HepG2 (cell line): ENCODE results near the gene TIMM10. TPM values are rescaled to one million over a fixed set of nuclear protein-coding genes. Genes with fewer than 3 reads are reported as not detected.
A peak's percentile ranks its signal among the peaks of the same experiment; 100 is the strongest.

Experiments
- ARNT ChIP-seq: fragments of 450-650 bp; IDR thresholded peaks from 2 replicates; pipeline ENCODE4 v1.6.1; 2017
- CCAR2 ChIP-seq: fragments of 200-400 bp; formaldehyde crosslinking; optimal IDR thresholded peaks from 2 replicates; pipeline ENCODE3; 2018; ENCODE audit warnings: low read depth, mild to moderate bottlenecking, low read length, moderate library complexity
- DMAP1 ChIP-seq: IDR thresholded peaks from 2 replicates; pipeline ENCODE4 v1.6.1; 2016
- E2F2 ChIP-seq: sonication (generic); formaldehyde crosslinking; IDR thresholded peaks from 2 replicates; pipeline ENCODE4 v1.4.0; 2020; ENCODE audit warnings: missing genetic modification reagents, borderline replicate concordance
- GABPA ChIP-seq, 2 experiments: IDR thresholded peaks; 2 replicates each; pipeline ENCODE4 v1.6.1; 2011 to 2016; ENCODE audit warnings: low read depth in 2 of 2, low read length in 1 of 2, missing biosample characterization in 1 of 2, missing genetic modification characterization in 1 of 2
- HDAC1 ChIP-seq: sonication (generic); formaldehyde crosslinking; IDR thresholded peaks from 2 replicates; pipeline ENCODE4 v1.5.1; 2020; ENCODE audit warnings: mild to moderate bottlenecking, missing genetic modification reagents
- HNF1A ChIP-seq, 2 experiments: sonication (generic) in 1 of 2; formaldehyde crosslinking in 1 of 2; IDR thresholded peaks; 2 replicates each; pipeline versions ENCODE4 v1.4.0 to v1.6.1; 2016 to 2020; ENCODE audit warnings: borderline replicate concordance in 1 of 2, low read depth in 1 of 2, mild to moderate bottlenecking in 1 of 2, missing genetic modification reagents in 1 of 2
- HNRNPH1 ChIP-seq: fragments of 200-400 bp; formaldehyde crosslinking; optimal IDR thresholded peaks from 2 replicates; pipeline ENCODE3; 2017; ENCODE audit warnings: mild to moderate bottlenecking, low read depth, low read length
- MAX ChIP-seq: IDR thresholded peaks from 2 replicates; pipeline ENCODE4 v1.6.1; 2012; ENCODE audit warnings: inconsistent platforms
- RXRA ChIP-seq: sonication (generic); formaldehyde crosslinking; IDR thresholded peaks from 2 replicates; pipeline ENCODE4 v1.5.1; 2020; ENCODE audit warnings: missing genetic modification reagents
- TBX2 ChIP-seq: sonication (generic); formaldehyde crosslinking; IDR thresholded peaks from 2 replicates; pipeline ENCODE4 v1.5.0; 2020; ENCODE audit warnings: missing genetic modification reagents, mild to moderate bottlenecking, borderline replicate concordance
- TCF7 ChIP-seq: sonication (generic); IDR thresholded peaks from 2 replicates; pipeline ENCODE4 v1.6.1; 2016; ENCODE audit warnings: antibody characterized with exemption, low read depth
- ZBTB44 ChIP-seq: sonication (generic); formaldehyde crosslinking; IDR thresholded peaks from 2 replicates; pipeline ENCODE4 v1.4.0; 2020; ENCODE audit warnings: missing genetic modification reagents
- ZNF10 ChIP-seq: sonication (generic); formaldehyde crosslinking; IDR thresholded peaks from 2 replicates; pipeline ENCODE4 v1.4.0; 2020; ENCODE audit warnings: mild to moderate bottlenecking, low read depth, missing genetic modification reagents, borderline replicate concordance
- ZNF263 ChIP-seq: sonication (generic); formaldehyde crosslinking; IDR thresholded peaks from 2 replicates; pipeline ENCODE4 v1.4.0; 2020; ENCODE audit warnings: missing genetic modification reagents
- ZNF567 ChIP-seq: sonication (generic); formaldehyde crosslinking; IDR thresholded peaks from 2 replicates; pipeline ENCODE4 v1.8.1; 2023; ENCODE audit warnings: mild to moderate bottlenecking, missing genetic modification reagents, borderline replicate concordance
- ZNF614 ChIP-seq: IDR thresholded peaks from 2 replicates; pipeline ENCODE4 v1.6.1; 2018; ENCODE audit warnings: missing biosample characterization, missing genetic modification reagents, inconsistent platforms, borderline replicate concordance
- ZNF75D ChIP-seq: sonication (generic); formaldehyde crosslinking; IDR thresholded peaks from 2 replicates; pipeline ENCODE4 v1.8.1; 2023; ENCODE audit warnings: missing genetic modification reagents, mild to moderate bottlenecking, borderline replicate concordance
- polyA plus RNA-seq, 8 experiments: library from polyadenylated mRNA; depleted of rRNA in 3 of 8; stranded (reverse) in 7 of 8; unstranded in 1 of 8; fragments of >200 nt; fragmentation: Illumina TruSeq in 4 of 8; extraction: Trizol in 4 of 8; gene quantifications; 2 replicates each; pipeline versions ENCODE4 v1.2.1 to v1.2.3, GENCODE V29; 2011 to 2016; ENCODE audit warnings: low read depth in 4 of 8, missing spikeins in 1 of 8, mixed read lengths in 1 of 8; ENCODE audit not compliant: insufficient read depth in 1 of 8
- total RNA-seq, 5 experiments: library from RNA; depleted of rRNA; stranded (reverse); fragments of >200 nt; fragmentation: Illumina TruSeq; extraction: Trizol; gene quantifications; 2 replicates each; pipeline ENCODE4 v1.2.3, GENCODE V29; 2016; ENCODE audit warnings: low read depth in 1 of 5

The TIMM10 gene
- total and polyA plus RNA-seq, 2 of the 13 experiments (the other 11 are each of a cell fraction or from before 2014, with no cell fraction given) = 67.8 to 82.2 TPM

- TF ChIP-seq HNRNPH1 = no peak
- no peak for TF ChIP-seq E2F2 (CRISPR knock-in tag)
- TF ChIP-seq TBX2 = peak; percentile 83
- TF ChIP-seq ARNT = no peak
- TF ChIP-seq CCAR2 = no peak
- no peak for TF ChIP-seq ZNF567 (CRISPR knock-in tag)
- TF ChIP-seq ZNF10 (CRISPR knock-in tag) = no peak
- TF ChIP-seq GABPA (IDR thresholded peaks at IDR 0.05; ENCODE audit: low read depth, low read length) = no peak
- TF ChIP-seq GABPA (CRISPR knock-in tag; IDR thresholded peaks at IDR 0.05; ENCODE audit: low read depth) = peak; percentile 21; the same call in 1 of the 2 replicates
- TF ChIP-seq ZBTB44 = no peak
- peak; percentile 47 for TF ChIP-seq HDAC1 (CRISPR knock-in tag)
- 0 out of 2 replicates have a peak, but pooled peaks have one; percentile 10 for TF ChIP-seq ZNF263 (CRISPR knock-in tag)
- 0 out of 2 replicates have a peak, but pooled peaks have one; percentile 37 for TF ChIP-seq ZNF614
- TF ChIP-seq MAX = peak; percentile 60
- peak; percentile 64; the same call in 1 of the 2 replicates for TF ChIP-seq DMAP1 (CRISPR knock-in tag)
- TF ChIP-seq RXRA (CRISPR knock-in tag) = peak; percentile 95
- TF ChIP-seq ZNF75D (CRISPR knock-in tag) = no peak
- peak; percentile 45; the same call in 1 of the 2 replicates for TF ChIP-seq TCF7
- TF ChIP-seq HNF1A (IDR thresholded peaks at IDR 0.05; ENCODE audit: low read depth) = 0 out of 2 replicates have a peak, but pooled peaks have one; percentile 39
- TF ChIP-seq HNF1A (CRISPR knock-in tag; IDR thresholded peaks at IDR 0.05; ENCODE audit: borderline replicate concordance) = peak; percentile 12; the same call in 1 of the 2 replicates
These were observed 33.0 kb downstream of the TIMM10 start (continued) for GRCh38 chr11:57497303-57498247.
